Right lobe of liver (tissue), 4 donors: ENCODE data around the gene ZNF784.

ENCODE experiments used
- POLR2A ChIP-seq: fragments of 450-650 bp; IDR thresholded peaks from one replicate; pipeline ENCODE4 v1.6.1; 2017; ENCODE audit warnings: antibody characterized with exemption, mild to moderate bottlenecking
- TF ChIP-seq, protein P1 (sequence below), 4 donors: fragments of 200-600 bp in 3 of 4; fragments of 450-650 bp in 1 of 4; IDR thresholded peaks; one replicate each; pipeline versions ENCODE4 v1.5.1 to v1.8.0; 2016 to 2022; ENCODE audit warnings: antibody characterized with exemption in 4 of 4, mild to moderate bottlenecking in 2 of 4
- donor health status: DM: no; HTN: no; CAD: no.
- donor health status: DM: no; HTN: no; CAD: no.
- donor health status: DM: no; HTN: yes; CAD: no.

DNA sequence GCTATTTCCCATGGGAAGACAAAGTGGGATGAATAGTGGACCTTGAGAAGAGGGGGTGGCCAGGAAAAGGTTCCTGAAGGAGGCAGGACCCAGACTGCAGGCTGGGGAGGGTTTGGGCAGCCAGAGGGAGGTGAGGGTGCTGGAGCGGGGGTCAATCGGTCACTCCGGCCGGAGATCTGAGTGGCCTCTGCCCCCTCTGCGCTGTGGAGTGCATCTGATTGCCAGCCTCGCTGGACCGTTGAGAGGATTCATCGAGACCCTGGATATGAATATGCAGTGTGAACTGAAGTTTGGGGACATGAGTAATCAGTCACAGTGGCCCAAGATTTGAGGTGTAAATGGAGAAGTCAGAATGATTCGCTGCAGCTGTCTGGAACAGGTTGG is 11.0 kb upstream of the ZNF784 start:
- TF ChIP-seq, protein P1, sequence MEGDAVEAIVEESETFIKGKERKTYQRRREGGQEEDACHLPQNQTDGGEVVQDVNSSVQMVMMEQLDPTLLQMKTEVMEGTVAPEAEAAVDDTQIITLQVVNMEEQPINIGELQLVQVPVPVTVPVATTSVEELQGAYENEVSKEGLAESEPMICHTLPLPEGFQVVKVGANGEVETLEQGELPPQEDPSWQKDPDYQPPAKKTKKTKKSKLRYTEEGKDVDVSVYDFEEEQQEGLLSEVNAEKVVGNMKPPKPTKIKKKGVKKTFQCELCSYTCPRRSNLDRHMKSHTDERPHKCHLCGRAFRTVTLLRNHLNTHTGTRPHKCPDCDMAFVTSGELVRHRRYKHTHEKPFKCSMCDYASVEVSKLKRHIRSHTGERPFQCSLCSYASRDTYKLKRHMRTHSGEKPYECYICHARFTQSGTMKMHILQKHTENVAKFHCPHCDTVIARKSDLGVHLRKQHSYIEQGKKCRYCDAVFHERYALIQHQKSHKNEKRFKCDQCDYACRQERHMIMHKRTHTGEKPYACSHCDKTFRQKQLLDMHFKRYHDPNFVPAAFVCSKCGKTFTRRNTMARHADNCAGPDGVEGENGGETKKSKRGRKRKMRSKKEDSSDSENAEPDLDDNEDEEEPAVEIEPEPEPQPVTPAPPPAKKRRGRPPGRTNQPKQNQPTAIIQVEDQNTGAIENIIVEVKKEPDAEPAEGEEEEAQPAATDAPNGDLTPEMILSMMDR (IDR thresholded peaks at IDR 0.05): no peak
- TF ChIP-seq POLR2A: no peak
